LNCAP (cell line): ENCODE data around the gene PIH1D1.
A peak's percentile ranks its signal among the peaks of the same experiment; 100 is the strongest.

ENCODE experiments used
- TF ChIP-seq, protein P1 (sequence below): fragments of 450-650 bp; IDR thresholded peaks from 2 replicates; pipeline ENCODE4 v1.5.1; 2017; ENCODE audit warnings: mild to moderate bottlenecking

Gene PIH1D1

DNA sequence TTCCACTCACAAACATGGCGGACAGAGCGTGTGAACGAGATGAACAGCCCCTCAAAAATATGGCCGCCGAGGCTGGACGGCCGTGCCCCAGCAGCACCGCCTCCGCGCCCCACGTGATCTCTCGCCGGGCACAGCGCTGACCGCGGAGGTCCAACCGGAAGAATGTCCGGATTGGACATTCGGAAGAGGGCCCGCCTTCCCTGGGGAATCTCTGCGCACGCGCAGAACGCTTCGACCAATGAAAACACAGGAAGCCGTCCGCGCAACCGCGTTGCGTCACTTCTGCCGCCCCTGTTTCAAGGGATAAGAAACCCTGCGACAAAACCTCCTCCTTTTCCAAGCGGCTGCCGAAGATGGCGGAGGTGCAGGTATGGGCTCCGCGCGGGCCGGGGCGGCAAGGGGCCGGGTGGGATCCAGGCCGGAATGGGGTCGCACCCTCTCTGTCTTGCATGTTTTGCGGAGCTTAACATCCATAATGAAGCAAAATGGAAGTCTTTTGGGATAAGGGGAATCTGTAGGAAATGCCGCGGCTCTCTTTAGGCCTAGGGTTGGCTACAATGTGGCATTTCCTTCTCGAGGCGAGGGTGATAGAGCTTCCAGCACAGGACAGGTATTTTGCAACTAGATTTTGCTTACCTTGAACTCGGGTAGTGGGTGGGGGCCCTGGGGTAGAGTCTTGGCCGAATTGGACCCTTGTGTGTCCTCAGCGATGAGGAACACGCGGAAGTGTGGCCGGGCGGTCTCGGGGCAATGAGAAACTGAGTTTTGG, 35.8 kb upstream of the PIH1D1 start, which contains the start of gene RPL13A:
Gene RPL13A (plus strand): TSS at position 332 of the 769 bp plus-strand sequence. CDS start 22 bp downstream, at position 354.
- TF ChIP-seq, protein P1, sequence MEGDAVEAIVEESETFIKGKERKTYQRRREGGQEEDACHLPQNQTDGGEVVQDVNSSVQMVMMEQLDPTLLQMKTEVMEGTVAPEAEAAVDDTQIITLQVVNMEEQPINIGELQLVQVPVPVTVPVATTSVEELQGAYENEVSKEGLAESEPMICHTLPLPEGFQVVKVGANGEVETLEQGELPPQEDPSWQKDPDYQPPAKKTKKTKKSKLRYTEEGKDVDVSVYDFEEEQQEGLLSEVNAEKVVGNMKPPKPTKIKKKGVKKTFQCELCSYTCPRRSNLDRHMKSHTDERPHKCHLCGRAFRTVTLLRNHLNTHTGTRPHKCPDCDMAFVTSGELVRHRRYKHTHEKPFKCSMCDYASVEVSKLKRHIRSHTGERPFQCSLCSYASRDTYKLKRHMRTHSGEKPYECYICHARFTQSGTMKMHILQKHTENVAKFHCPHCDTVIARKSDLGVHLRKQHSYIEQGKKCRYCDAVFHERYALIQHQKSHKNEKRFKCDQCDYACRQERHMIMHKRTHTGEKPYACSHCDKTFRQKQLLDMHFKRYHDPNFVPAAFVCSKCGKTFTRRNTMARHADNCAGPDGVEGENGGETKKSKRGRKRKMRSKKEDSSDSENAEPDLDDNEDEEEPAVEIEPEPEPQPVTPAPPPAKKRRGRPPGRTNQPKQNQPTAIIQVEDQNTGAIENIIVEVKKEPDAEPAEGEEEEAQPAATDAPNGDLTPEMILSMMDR: no peak

DNA sequence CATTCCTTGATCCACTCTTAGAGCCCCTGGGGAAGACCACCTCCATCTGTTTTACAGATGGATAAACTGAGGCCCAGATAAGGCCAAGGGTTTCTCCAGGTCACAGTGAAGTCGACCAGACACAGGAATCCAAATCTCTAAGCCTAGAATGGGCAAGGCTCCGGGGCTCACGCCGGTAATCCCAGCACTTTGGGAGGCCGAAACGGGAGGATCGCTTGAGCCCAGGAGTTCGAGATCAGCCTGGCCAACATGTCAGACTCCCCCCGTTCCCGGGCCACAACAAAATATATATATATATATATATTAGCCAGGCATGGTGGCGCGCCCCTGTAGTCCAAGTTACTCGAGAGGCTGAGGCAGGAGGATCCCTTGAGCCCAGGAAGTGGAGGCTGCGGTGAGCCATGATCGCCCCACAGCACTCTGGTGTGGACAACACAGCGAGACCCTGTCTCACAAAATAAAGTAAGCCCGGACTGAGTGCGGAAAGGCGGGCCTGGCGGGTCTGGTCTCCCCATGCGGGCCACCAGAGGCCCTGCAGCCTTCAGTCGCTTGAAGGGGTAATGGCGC, 35.2 kb upstream of the PIH1D1 start:
- TF ChIP-seq, protein P1: no peak

DNA sequence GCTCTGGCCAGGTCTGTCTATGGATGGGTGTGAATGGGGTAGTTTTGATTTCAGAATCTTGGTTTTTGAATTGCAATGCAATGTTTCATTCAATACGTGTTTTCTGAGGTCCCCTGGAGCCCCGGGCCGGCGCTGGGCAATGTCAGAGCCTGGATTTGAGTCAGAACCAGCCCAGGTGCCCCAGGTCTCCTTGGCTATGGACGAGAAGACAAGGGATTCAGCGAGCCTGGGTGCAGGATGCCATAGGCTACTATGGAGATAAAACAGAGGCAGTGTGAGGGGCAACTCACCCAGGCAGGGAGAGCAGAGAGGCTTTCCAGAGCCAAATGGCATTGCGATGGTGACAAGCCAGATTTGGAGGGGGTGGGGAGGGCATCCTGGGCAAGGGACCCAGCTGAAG, 34.6 kb upstream of the PIH1D1 start:
- TF ChIP-seq, protein P1: no peak

DNA sequence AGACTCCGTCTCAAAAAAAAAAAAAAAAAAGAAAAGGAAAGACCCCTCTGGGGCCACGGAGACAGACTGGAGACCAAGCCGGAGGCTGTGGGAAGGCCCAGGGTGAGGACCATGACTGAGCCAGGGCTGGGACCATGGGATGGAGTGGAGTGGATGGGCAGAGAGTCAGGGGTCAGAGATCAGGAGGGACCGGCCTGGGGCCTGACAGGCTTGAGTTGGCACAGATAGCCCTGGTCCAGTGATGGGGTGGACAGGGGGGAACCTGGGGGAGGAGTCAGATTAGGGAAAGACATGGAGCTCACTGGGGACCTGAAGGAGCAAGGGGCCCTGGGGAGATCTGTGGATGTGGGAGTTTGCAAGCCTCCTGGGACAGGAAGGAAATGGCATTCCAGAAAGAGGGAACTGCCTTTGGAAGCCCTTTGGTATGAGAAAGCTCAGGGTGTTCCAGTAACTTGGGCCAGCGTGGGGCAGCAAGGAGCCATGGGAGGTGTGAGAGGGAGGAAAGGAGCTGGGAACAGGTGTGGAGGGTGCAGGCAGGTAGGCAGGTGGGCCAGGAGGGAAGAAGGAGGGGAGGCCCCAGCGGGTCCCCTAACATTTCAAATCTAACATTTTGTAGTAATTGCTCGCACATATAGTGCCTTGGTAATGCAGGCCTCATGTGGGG, 29.5 kb upstream of the PIH1D1 start:
- TF ChIP-seq, protein P1: no peak

DNA sequence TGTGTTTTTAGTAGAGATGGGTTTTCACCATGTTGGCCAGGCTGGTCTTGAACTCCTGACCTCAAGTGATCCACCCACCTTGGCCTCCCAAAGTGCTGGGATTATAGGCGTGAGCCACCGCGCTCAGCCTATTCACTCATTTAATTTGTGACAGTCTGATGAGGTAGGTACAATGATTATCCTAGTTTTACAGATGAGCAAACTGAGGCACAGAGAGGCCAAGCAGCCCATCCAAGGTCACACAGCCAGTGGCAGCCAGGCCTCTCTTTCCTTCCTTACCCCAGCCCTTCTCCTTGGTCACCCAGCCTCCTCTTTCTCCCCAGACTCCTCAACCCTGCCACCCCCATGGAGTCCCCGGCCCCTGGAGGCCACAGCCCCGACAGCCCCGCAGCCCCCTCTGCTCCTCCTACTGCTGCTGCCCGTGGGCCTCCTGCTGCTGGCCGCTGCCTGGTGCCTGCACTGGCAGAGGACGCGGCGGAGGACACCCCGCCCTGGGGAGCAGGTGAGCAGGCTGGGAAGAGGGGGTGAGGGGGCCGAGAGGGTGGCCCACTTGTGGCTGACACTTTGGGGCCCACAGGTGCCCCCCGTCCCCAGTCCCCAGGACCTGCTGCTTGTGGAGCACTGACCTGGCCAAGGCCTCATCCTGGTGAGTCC, 28.5 kb upstream of the PIH1D1 start:
- TF ChIP-seq, protein P1: no peak

DNA sequence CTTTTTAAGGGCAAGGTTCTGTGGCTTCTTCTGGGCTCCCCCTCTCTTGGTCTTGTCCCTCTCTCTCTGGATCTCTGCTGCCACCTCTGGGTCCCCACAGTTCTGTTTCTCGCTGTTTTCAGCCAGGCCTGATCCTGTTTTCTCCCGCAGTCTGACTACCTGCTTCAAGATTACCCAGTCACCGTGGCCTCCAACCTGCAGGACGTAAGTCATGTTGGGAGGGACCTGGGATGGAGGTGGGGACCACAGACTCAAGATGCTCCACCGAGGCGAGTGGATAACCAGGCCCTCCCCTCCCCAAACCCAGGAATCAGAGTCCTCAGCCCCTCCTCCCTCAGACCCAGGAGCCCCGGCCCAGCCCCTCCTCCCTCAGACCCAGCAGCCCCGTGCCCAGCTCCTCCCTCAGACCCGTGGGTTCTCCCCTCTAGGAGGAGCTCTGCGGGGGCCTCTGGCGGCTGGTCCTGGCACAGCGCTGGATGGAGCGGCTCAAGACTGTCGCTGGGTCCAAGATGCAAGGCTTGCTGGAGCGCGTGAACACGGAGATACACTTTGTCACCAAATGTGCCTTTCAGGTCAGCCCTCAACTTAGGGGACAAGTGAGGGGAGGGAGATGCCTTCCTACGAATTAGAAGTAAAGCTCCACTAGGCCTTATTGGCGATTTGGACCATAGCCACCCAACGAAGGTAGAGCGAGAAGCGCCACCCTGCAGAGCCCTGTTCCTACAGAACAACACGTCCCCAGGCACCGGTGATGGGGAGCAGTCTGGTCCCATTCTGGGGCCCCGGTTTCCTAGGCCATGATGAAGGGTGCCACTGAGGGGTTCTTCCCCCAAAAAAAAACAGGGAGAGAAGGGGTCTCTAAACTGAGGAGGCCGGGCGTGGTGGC, 24.6 kb upstream of the PIH1D1 start:
- TF ChIP-seq, protein P1: peak; percentile 24; the same call in 1 of the 2 replicates
